MV-4-11 (cell line): Measurements from ENCODE around the gene USPL1.

Experiments
- DNase-seq: peaks from one replicate; lab custom pipeline; 2025; lab: John Stamatoyannopoulos, UW

USPL1 gene

DNA sequence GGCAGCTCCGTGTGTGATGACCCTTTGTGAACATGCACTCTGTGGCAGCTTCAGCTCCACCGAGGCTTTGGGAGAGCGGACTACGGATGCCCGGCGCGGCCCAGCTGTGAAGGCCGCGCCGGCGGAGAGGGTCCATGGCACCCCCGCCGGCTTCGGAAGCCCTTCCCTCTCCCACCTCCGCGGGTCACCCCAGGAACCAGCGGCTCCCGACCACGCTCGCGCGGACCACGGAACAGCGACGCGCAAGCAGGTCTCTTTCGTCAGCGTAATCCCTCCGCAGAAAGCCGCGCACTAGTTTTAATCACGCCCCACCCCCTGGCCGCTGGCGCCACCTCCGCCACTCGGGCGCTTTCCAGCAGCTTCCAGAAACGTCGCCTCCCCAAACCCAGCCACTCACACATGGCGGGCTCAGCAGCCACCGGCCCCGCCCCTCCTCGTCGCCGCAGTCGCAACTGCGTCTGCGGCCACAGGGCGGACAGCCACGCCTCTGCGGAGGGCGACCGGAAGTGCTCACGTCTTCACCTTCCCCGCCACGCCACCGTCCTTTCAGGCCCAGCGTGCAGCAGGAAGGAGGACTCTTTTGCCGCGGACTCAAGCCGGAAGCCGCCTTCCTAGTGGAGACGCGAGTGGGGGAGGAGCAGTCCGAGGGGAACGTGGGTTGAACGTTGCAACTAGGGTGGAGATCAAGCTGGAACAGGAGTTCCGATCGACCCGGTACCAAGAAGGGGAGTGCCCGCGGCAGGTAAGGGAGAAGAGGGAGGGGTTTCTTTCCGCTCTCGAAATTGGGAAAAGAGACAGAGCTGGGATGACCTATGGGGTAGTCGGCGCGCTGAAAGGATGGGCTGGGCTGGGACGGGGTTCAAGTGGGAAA, at the start of gene USPL1:
Gene USPL1, plus strand, starts transcription at position 606 of the 871 bp plus-strand sequence. CDS start 3,221 bp downstream, outside the sequence.
- peak; percentile 99 for DNase-seq

DNA sequence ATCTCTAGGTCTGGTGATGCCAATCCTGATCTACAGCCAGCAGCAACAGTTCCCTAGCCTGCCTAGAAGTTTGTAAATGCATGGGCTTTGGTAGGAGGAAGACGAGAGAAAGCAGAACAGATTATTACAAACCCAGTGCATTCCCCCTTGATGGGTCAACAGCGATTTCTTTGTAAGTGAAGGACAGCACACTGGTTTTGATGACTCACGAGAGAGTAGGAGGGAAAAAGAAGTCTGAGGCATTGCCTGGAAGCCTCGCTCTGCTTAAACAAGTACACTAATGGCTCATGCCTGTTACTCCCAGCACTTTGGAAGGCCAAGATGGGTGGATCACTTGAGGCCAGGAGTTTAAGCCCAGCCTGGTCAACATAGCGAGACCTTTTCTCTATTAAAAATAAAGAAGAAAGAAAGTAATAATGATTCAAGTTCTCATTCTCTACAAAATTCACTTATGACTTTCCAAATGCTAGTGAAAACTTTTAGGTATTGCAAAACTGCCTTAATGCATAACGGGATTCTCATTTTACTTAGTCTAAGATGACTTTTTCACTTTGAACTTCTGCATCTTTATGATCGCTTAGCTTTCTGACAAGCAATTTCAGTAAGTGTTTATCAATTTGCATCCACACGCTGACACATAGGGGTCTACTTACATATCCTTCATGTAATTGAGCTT, 47.7 kb upstream of the USPL1 start:
- DNase-seq = peak; percentile 85

DNA sequence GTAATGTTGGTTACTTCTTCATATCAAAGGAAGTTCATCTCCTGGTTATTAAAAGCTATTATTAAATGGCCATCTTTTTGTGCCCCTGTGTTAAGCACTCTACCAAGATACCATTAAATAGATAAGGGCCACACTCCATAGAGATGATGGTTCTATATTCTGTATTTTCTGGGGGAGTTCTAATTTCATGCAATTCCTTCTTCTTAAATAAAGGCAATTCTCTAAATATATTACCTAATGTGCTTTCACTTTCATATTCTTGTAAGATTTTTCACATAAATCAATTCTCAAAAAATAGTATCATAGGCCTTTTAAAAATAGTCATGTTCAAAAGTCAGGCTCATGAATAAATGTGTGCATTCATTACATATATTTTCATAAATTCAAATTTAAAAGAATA, 47.0 kb upstream of the USPL1 start:
- DNase-seq = no peak

DNA sequence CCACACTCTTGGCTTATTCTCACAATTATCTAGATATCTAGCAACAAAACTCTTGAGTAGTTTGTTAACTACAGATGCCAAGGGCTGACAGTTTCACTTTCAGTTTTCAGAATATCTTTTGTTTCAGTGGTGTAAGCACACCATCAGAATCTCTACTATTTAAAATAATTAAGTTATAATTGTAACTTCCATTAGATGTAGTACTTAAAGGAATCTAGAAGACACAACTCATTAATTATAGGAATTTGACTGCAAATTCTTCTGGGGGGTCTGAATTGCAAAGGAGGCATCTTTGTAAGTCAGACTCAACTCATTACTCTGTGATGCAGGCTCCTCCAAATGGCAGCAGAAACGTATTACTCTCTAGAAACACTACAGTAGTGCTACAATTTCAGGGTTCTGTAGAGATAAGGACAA, 44.9 kb upstream of the USPL1 start:
- peak; percentile 5 for DNase-seq

DNA sequence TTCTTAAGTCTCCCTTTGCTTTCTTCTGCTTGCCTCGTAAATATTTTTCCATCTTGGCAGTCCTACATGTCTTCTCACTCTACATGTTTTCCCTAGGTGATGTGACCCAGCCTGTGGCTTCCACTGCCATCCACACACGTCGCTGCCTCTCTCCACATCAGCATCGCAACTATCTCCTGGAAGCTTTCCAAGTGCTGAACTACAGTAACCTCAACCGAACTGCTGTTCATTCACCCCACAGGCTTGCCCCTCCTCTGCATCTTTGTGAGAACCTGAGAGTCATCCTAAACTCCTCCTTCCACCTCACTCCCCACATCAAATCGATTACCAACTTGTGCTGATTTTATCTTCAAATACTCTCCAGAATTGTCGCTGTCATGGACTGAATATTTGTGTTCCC, 41.2 kb upstream of the USPL1 start:
- DNase-seq = no peak

DNA sequence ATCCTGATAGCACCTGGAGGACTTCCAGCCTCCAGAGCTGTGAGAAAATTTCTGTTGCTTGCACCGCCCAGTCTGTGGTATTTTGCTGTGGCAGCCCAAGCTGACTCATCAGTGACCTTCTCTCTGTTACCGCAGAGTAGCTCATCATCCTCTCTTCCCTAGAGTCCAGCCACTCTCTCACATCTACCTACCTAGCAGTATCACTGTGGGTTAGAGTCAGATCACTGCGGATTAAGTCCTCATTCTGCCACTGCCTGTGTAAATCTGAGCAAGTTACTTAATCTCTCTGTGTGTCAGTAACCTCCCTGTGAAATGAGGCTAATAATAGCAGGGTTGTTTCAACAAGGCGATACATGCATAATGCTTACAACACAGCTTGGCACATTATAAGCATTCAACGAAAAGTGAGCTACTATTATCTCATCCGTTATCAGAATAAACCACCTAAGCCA, 40.3 kb upstream of the USPL1 start:
- DNase-seq = peak; percentile 88

DNA sequence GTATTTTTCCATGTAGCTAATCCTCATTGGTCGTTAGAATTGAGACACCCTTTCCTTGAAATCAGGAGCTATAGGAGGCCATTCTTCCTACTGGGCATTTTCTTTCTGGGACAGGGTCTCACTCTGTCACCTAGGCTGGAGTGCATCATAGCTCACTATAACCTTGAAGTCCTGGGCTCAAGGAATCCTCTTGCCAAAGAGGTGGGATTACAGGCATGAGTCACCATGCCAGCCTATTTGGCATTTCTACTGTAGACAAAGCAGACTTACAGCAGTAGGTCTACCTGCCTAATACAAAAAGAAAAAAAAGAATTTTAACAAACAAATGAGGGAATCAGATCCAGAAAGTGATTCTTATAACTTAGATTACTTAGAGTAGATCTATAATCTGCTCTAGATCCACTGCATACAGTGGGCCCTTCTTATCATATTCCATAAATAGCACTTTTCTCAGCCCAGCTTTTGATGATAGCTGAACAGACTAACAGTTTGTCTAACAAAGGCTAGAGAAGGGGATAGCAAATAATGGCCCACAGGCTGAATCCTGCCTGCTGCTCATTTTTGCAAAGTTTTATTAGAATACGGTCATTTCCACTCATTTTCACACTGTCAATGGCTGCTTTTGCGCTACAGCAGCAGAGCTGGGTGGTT, 36.7 kb upstream of the USPL1 start:
- DNase-seq = no peak

DNA sequence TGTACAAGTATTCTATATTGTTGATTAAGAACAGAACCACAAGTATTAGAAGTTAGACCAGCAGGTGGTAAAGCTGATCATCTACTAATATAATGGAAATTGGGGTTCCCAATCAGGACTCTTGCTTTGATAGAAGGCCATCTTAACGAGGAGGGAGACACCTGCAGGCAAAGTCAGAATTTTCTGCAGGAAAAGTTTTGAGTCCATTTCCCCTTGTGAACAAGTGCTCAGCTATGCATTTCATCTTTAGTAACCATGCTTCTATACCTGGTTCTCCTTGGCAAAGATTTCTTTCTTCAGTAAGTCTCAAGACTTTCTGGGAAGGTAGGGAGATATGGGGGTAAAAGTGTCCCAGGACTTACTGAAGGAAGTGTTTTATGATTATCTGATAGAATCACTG, 36.1 kb upstream of the USPL1 start:
- peak; percentile 13 for DNase-seq

DNA sequence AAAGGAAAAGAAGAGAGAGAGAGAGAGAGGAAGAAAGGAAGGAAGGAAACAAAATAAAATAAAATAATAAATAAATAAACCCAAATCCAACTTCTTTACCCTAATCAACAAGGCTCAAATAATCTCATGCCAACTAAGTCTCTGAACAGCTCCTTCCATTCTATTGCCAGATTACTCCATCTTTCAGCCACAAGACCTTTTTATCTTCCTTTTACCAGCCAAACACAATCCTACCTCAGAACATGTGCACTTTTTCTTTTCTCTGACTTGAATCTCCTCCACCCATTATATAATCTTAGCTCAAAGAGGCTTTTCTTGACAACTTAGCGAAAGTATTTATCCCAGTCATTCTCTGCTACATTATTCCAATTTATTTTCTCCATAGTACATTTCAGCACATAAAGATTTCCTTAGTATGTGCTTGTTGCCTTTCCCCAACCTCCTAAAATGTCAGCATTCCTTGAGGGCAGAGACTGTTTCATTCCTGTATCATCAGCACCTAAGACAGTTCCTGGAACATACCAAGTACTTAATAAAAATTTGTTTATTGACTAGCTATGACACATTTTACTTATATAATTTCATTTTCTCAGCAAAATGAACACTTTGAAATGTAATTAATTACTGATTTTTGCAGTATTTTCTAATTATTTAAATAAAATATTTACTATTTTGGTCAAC, 33.5 kb upstream of the USPL1 start:
- DNase-seq = no peak

DNA sequence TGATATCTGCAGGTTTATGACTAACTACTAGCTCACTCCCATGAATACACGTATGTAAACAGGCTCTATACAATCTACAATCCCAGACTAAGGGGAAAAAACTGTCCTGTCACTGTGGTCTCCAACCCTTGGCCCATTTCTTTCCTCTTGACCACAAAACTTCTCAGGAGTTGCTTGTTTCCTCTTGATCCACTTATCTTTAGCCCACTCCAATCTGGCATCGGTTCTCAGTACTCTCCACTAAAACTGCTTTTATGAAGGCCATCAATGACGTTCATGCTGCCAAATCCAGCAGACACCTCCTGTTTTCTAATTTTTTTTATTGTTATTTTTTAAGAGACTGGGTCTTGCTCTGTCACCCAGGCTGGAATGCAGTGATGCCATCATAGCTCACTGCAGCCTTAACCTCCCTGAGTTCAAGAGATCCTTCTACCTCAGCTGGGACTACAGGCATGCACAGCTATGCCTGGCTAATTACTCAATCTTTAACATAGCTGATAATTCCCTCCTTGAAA, 31.9 kb upstream of the USPL1 start:
- DNase-seq = no peak

DNA sequence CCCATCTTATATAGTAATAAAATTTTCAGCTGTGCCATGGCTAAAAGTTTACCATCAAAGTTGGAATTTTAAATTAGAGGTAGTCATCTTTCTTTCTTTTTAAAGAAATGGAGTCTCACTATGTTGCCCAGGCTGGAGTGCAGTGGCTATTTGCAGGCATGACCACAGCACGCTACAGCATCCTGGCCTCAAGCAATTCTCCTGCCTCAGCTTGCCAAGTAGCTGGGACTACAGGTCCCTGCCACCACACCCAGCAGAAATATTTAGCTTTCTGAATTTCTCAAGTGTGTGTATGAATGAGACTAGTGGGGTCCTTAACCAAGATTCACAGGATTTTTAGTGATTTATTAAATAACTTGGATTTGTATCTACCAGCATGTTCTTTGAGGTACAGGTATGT, 30.5 kb upstream of the USPL1 start:
- no peak for DNase-seq

DNA sequence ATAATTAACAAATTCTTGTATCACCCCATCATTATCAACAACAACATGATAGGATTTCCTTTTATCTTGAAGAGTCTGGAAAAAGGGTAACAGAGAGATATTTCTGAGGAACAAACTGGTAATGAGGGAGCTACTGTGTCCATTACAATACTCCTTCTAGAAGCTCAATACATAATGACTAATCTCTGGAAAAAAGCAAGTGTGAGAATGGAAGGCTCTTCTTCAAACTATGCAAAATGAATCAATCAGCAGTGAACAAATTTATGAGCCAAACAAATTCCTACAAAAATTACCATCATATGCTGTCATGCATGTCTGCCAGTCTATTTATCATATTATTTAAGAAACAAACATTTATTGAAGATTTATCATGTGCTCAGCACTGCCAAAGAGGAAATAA, 30.0 kb upstream of the USPL1 start:
- no peak for DNase-seq

DNA sequence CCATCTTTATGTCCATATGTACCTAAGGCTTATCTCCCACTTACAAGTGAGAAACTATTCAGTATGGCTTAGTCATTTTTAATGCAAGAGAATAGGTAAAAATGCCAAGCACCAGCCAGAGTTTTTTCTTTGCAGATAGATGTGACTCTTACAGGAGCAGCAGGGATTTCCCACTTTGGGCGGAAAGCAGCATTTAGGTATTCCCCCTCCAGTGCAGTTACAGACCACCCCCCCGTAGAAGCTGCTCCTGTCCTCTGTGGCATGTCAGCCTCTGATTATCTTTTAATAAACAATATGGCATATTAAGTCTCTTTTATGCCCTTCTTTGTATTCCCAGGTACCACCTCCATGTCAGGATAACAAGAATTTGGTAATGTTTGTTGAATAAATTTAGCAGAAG, 24.7 kb upstream of the USPL1 start:
- no peak for DNase-seq

DNA sequence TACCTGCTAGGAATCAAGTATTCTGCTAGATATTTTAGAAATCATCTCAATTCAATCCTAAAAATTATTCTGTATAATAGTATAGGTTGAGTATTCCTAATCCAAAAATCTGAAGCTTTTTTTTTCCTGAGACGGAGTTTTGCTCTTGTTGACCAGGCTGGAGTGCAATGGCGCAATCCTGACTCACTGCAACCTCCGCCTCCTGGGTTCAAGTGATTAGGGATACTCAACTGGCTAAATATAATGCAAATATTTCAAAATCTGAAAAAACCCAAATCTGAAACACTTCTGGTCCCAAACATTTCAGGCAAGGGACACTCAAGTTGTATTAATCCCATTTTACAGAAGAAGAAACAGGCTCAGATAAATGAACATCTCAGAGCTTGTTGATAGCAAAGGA, 17.2 kb upstream of the USPL1 start:
- DNase-seq = peak; percentile 46

DNA sequence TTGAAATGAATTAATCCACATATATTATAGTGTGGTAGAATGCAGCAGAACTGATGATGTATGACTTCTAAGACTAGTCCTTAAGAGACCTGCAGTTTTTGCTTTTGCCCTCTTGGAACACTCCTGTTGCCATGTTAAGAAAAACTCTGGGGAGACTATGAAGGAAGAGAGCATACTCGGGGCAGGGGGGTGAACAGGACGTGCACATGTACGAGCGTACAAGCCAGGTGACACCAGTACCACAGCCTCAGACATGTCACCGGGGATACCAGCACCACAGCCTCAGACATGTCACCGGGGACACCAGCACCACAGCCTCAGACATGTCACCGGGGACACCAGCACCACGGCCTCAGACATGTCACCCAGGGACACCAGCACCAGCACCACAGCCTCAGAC, 15.9 kb upstream of the USPL1 start:
- DNase-seq = no peak

DNA sequence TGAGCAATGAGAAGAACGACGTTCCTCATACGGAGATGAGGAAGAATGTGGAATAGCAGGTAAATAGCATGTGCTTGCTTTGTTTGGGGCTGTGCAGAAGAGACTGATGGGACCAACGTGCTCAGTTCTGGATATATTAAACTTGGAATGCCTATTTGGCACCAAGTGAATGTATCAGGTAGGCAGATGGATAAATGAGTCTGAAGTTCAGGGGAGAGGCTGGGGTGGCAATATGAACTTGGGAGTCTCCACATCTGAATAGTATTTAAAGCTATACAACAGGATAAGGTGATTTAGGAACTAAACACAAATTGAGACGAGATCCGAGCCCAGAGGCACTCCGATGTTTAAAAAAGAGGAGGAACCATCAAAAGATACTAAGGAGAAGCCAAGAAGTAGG, 12.7 kb upstream of the USPL1 start:
- no peak for DNase-seq

DNA sequence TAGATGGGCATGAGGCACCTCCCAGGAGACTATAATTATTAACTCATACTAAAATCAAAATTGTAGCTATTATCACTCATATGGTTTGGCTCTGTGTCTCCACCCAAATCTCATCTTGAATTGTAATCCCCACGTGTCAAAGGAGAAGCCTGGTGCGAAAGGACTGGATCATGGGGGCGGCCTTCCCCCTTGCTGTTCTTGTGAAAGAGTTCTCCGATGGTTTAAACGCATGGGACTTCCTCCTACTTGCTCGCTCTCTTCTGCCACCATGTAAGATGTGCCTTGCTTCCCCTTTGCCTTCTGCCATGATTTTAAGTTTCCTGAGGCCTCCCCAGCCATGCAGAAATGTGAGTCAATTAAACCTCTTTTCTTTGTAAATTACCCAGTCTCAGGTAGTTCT, 10.5 kb upstream of the USPL1 start:
- peak; percentile 34 for DNase-seq

DNA sequence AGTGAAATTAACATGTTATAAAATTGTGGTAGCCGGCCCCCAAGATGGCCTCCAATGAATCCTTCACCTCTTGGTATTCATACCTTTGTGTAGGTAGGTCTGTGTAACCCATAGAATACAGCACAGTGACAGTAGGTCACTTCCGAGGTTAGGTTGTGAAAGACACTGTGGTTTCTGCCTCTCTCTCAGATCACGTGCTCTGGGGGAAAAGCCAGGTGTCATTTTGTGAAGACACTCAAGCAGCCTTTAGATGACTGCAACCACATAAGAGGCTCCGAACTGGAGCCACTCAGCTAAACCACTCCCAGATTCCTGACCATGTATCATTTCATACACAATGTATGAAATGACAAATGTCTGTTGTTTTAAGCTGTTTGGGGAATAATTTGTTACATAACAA, 9.8 kb upstream of the USPL1 start:
- peak; percentile 22 for DNase-seq

DNA sequence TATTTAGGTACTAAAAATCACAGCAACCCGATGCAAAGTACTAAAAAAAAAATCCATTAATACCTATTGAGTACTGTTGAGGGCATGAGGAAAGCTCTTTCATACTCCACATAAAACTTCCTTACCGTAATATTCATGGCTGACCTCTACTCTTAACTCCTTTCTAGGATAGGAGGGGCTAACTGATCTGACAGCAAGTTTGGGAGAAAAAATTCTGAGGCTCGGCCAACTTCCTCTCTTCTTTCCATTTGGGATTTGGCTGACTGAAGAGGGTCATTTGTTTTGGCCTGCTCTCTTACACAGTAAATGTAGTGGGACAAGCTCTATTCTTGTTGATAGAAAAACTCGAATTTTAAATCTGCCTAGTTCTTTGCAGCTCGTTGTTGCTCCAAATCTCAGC, 9.4 kb upstream of the USPL1 start:
- no peak for DNase-seq

DNA sequence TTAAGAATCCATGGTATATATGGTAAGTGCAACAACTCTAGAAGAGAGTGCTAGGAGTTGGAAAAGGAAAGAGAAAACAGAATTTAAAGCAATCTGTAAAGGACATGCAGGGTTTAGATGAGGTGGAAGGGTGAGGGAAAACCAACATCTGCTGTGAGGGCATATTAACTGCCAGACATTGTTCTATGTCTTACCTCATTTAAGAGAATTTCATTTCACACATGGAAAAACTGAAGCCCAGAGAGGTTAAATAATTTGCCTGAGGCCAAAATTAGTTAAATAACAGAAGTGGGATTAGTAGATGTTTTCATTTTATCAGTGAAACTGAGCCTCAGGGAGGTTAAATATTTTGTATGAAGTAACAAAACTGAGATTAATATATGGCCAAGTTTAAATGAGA, 7.4 kb upstream of the USPL1 start:
- DNase-seq = no peak

DNA sequence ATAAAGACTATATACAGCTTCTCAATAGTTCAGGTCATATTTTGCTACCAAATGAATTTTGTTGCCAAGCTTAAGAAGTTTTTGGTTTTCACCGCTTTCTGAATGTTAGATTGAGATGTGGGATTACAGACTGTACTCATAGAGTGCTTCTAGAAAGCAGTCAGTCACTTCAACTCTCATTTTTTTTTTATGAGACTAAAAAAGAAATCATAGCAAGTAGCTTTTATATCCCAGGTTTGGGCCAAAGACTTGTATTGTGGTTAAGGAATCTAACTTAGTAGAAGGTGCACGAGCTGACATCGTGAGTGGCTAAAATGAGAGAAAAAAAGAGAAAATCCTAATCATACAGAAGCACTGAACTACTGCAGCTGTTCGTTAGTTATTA, 2.2 kb upstream of the USPL1 start:
- no peak for DNase-seq

DNA sequence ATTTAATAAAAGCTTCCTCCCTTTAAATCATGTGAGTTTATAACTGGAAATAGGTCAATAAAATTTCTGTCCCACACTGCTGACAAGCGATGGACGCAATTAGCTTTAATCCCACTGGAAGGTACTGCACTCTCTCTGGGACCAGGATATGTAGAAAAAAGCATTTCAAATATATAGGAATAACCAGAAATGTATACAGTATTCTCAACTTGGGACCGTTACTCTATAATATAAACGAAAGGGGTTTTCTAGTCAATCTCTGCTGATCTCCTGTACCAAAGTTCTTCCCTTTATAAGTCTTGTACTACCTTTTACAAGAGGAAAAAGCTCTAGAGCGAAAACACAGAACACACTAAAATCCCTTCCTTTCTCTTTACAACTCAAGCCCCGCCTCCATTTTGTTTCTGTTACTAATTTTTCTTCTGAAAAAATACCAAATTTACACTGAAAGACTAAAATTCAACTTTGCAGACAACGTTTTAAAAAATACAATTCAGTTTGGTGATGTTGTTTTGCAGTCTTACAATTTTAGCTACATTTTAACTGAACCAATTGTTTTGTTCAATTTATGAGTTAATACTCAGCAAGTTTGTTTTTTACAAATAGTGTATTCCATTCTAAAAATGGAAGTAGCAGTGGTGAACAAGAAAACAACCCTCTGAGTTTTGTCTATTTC, 1.7 kb upstream of the USPL1 start:
- peak; percentile 10 for DNase-seq
